Tibial artery (tissue), 4 donors: ENCODE data around the gene FUBP3.

Experiments used
- DNase-seq, 2 donors: peaks; one replicate each; pipeline ENCODE4 v3.0.0-alpha.2; 2019
- H3K27ac ChIP-seq, 2 donors: fragments of 200-600 bp; sonication (generic) in 1 of 2; 1 replicate in 1 of 2; 2 replicates in 1 of 2; pipeline ENCODE4 v1.5.1; 2018 to 2019; ENCODE audit warnings: mild to moderate bottlenecking in 1 of 2
- H3K27me3 ChIP-seq, 2 donors: fragments of 200-600 bp; sonication (generic) in 1 of 2; one replicate each; pipeline versions ENCODE4 v1.5.1 to v1.6.0; 2016 to 2019
- H3K36me3 ChIP-seq, 3 donors: fragments of 200-600 bp; sonication (generic) in 2 of 3; one replicate each; pipeline ENCODE4 v1.5.1; 2016 to 2019; ENCODE audit warnings: mild to moderate bottlenecking in 2 of 3
- H3K4me1 ChIP-seq, 4 donors: fragments of 200-600 bp; sonication (generic) in 2 of 4; 1 replicate in 3 of 4; 2 replicates in 1 of 4; pipeline ENCODE4 v1.5.1; 2016 to 2019
- H3K4me3 ChIP-seq, 2 donors: fragments of 200-600 bp; sonication (generic) in 1 of 2; 1 replicate in 1 of 2; 2 replicates in 1 of 2; pipeline ENCODE4 v1.5.1; 2018 to 2019; ENCODE audit warnings: mild to moderate bottlenecking in 2 of 2
- H3K9me3 ChIP-seq, 3 donors: fragments of 200-600 bp; sonication (generic) in 1 of 3; one replicate each; pipeline ENCODE4 v1.5.1; 2016 to 2019
- intact Hi-C: fragments of 100-400 bp; cut with DNase I; formaldehyde crosslinking; loops from one replicate; pipeline ENCODE4 v1.15.0; 2023; ENCODE audit warnings: low total_unique reads
- TF ChIP-seq, protein P1 (sequence below), 2 experiments: fragments of 200-600 bp in 1 of 2; fragments of 450-650 bp in 1 of 2; IDR thresholded peaks; one replicate each; pipeline ENCODE4 v1.5.1; 2017 to 2019; ENCODE audit warnings: antibody characterized with exemption in 2 of 2, mild to moderate bottlenecking in 1 of 2, moderate library complexity in 1 of 2

FUBP3 gene

GRCh38 chr9:130598188-130598587 is 18.8 kb downstream of the FUBP3 start:
- peaks cover 16 to 66% (median 39%) of the 10 kb centered on the region in 3 donors for H3K36me3 ChIP-seq
- no peak overlapping the region for H3K27ac ChIP-seq
- no peaks in the 10 kb centered on the region for H3K27me3 ChIP-seq
- intact Hi-C loops: no loop called here
- no peak for DNase-seq
- H3K4me1 ChIP-seq: no peaks in the 10 kb centered on the region
- H3K4me3 ChIP-seq: no peak overlapping the region
- TF ChIP-seq, protein P1, sequence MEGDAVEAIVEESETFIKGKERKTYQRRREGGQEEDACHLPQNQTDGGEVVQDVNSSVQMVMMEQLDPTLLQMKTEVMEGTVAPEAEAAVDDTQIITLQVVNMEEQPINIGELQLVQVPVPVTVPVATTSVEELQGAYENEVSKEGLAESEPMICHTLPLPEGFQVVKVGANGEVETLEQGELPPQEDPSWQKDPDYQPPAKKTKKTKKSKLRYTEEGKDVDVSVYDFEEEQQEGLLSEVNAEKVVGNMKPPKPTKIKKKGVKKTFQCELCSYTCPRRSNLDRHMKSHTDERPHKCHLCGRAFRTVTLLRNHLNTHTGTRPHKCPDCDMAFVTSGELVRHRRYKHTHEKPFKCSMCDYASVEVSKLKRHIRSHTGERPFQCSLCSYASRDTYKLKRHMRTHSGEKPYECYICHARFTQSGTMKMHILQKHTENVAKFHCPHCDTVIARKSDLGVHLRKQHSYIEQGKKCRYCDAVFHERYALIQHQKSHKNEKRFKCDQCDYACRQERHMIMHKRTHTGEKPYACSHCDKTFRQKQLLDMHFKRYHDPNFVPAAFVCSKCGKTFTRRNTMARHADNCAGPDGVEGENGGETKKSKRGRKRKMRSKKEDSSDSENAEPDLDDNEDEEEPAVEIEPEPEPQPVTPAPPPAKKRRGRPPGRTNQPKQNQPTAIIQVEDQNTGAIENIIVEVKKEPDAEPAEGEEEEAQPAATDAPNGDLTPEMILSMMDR (IDR thresholded peaks at IDR 0.05): no peak
- H3K9me3 ChIP-seq: no peaks in the 10 kb centered on the region

GRCh38 chr9:130599625-130600024 is 20.2 kb downstream of the FUBP3 start:
- Histone ChIP-seq H3K4me3 (no peak overlapping the region), H3K27ac (no peak overlapping the region), H3K27me3 (no peaks in the 10 kb centered on the region), H3K9me3 (no peaks in the 10 kb centered on the region), H3K36me3 (peaks cover 16 to 63% (median 48%) of the 10 kb centered on the region in 3 donors), H3K4me1 (no peaks in the 10 kb centered on the region)
- TF ChIP-seq, protein P1 (IDR thresholded peaks at IDR 0.05): no peak
- intact Hi-C loops: no loop called here
- DNase-seq: no peak

GRCh38 chr9:130601100-130601499 is 21.7 kb downstream of the FUBP3 start:
- H3K36me3 ChIP-seq: peaks cover 12 to 58% (median 41%) of the 10 kb centered on the region in 3 donors
- intact Hi-C loops: no loop called here
- TF ChIP-seq, protein P1 (IDR thresholded peaks at IDR 0.05): no peak

GRCh38 chr9:130604295-130604694 is 24.9 kb downstream of the FUBP3 start:
- Histone ChIP-seq H3K27ac (no peak overlapping the region), H3K4me1 (peaks cover 0 to 8% (median 2%) of the 10 kb centered on the region in 4 donors), H3K9me3 (no peaks in the 10 kb centered on the region), H3K27me3 (no peaks in the 10 kb centered on the region), H3K4me3 (no peak overlapping the region), H3K36me3 (peaks cover 0 to 41% (median 25%) of the 10 kb centered on the region in 3 donors)
- intact Hi-C loops: no loop called here
- TF ChIP-seq, protein P1 (IDR thresholded peaks at IDR 0.05): no peak
- DNase-seq: no peak

More at GRCh38 chr9:130601100-130601499, 21.7 kb downstream of the FUBP3 start:
- Histone ChIP-seq H3K9me3 (no peaks in the 10 kb centered on the region), H3K4me1 (no peaks in the 10 kb centered on the region), H3K4me3 (no peak overlapping the region), H3K27me3 (no peaks in the 10 kb centered on the region), H3K27ac (no peak overlapping the region)
- DNase-seq: no peak

GRCh38 chr9:130606887-130607600 is 27.7 kb downstream of the FUBP3 start:
- no peak for DNase-seq
- H3K4me3 ChIP-seq: no peak overlapping the region
- no peaks in the 10 kb centered on the region for H3K27me3 ChIP-seq
- no peak overlapping the region for H3K27ac ChIP-seq
- TF ChIP-seq, protein P1 (IDR thresholded peaks at IDR 0.05): no peak
- H3K9me3 ChIP-seq: no peaks in the 10 kb centered on the region
- peaks cover 0 to 31% (median 21%) of the 10 kb centered on the region in 3 donors for H3K36me3 ChIP-seq
- H3K4me1 ChIP-seq: peaks cover 0 to 8% (median 2%) of the 10 kb centered on the region in 4 donors
- intact Hi-C loops: no loop called here
